Astrocyte of the spinal cord (primary cell): ENCODE data around the gene ADAMTS2.

Experiments
- DNase-seq: peaks from one replicate; pipeline ENCODE4 v3.0.0; 2011; ENCODE audit warnings: low read depth, low spot score
- H3K4me3 ChIP-seq: 2 replicates; pipeline ENCODE4 v1.5.1; 2011; ENCODE audit warnings: low read depth, mild to moderate bottlenecking, low read length, moderate library complexity
- in situ Hi-C: cut with HindIII; loops from 2 replicates; pipeline ENCODE4 v1.10.0; 2017; ENCODE audit warnings: low sequenced_read_pairs
- TF ChIP-seq, protein P1 (sequence below): IDR thresholded peaks from 2 replicates; pipeline ENCODE4 v1.5.1; 2012; ENCODE audit warnings: low read depth, mild to moderate bottlenecking, low read length, inconsistent platforms

The ADAMTS2 gene

DNA sequence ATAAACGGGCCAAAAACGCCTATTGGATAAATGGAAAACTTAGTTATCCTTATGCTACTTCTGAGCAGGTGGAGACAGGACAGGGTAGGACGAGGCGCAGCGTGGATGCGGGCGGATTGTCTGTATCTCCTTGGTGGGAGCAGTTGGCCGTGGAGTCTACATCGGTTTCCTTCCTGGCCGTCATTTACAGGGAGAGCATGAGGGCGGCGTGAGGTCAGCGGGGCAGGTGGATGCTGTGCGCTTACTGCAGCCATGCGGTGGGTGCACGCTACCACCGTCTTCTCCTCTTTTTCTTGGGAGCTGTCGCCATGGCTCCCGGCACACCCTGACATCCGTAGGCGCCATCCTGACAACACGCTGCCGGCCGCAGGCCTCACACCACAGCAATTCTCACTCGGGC lies 121.3 kb downstream of the ADAMTS2 start:
- DNase-seq = no peak
- TF ChIP-seq, protein P1, sequence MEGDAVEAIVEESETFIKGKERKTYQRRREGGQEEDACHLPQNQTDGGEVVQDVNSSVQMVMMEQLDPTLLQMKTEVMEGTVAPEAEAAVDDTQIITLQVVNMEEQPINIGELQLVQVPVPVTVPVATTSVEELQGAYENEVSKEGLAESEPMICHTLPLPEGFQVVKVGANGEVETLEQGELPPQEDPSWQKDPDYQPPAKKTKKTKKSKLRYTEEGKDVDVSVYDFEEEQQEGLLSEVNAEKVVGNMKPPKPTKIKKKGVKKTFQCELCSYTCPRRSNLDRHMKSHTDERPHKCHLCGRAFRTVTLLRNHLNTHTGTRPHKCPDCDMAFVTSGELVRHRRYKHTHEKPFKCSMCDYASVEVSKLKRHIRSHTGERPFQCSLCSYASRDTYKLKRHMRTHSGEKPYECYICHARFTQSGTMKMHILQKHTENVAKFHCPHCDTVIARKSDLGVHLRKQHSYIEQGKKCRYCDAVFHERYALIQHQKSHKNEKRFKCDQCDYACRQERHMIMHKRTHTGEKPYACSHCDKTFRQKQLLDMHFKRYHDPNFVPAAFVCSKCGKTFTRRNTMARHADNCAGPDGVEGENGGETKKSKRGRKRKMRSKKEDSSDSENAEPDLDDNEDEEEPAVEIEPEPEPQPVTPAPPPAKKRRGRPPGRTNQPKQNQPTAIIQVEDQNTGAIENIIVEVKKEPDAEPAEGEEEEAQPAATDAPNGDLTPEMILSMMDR = no peak
- no peak overlapping the region for H3K4me3 ChIP-seq
- in situ Hi-C loops = no loop called here

DNA sequence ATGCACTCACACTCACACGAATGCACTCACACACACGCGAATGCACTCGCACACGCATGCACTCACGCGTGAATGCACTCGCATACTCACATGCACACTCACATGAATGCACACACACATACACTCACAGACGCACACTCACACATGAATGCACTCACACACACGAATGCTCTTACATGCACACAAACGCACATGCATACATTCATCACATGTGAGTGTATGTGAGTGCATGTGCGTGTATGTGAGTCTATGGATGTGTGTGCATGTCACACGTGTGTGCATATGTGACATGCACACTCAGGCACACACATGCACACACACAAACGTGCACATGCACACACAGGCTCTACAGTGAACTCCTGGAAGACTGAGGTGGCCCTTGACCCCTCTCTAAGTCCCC lies 121.7 kb downstream of the ADAMTS2 start:
- TF ChIP-seq, protein P1 = no peak
- in situ Hi-C loops = no loop called here
- no peak for DNase-seq
- H3K4me3 ChIP-seq = no peak overlapping the region

DNA sequence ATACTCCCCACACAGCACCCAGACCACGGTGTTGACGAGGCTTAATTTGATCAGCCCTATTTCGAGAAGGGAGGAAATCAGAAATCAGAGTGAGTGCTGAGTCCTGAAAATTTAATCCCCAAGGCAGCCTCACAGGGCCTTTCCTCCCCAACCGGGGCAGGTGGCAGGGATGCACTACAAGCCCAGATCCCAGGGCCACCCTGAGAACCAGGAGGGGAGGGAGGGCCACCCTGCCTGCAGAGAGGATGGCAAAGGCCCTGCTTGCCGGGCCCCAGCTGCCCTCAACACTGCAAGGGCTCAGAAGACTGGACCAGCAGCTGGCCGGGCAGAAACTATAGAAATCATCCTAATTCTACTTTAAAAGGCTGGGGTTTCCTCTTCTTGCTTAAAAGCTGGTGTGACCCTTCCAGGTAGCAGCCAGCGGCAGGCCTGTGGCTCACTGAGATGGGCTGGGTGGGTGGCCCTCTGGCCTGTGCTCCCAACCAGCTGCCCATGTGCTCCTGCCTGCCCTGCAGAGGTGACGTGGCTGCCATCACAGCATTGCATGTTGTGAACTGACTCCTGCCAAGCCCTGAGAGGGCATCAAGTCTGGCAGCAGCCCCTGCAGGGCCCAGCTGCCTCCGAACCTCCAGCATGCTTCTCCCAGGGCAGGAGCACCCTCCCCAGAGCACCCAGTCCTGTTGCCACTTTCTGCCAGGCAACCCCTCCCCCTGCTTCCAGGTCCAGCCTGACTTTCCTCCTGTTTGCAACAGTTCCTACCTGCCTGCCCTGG lies 122.8 kb downstream of the ADAMTS2 start:
- DNase-seq = no peak
- H3K4me3 ChIP-seq = no peak overlapping the region
- TF ChIP-seq, protein P1 = no peak
- in situ Hi-C loops = no loop called here

DNA sequence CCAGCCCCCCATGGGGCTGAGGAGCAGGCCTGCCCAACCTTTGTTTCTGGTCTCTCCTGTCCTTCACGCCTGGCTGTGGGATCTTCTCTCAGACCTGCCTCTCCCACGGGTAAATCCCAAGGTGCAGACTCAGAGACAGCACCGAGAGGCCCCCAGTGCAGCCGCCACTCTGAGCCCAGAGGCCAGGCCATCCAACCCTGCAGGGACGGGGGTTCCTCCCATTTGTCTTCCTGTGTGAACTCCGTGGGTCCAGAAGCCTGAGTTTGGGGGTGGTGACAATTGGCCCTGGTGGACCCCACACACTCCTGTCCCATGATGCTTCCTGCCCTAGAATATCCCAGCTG lies 123.4 kb downstream of the ADAMTS2 start:
- TF ChIP-seq, protein P1 = no peak
- no peak overlapping the region for H3K4me3 ChIP-seq
- in situ Hi-C loops = no loop called here
- no peak for DNase-seq

DNA sequence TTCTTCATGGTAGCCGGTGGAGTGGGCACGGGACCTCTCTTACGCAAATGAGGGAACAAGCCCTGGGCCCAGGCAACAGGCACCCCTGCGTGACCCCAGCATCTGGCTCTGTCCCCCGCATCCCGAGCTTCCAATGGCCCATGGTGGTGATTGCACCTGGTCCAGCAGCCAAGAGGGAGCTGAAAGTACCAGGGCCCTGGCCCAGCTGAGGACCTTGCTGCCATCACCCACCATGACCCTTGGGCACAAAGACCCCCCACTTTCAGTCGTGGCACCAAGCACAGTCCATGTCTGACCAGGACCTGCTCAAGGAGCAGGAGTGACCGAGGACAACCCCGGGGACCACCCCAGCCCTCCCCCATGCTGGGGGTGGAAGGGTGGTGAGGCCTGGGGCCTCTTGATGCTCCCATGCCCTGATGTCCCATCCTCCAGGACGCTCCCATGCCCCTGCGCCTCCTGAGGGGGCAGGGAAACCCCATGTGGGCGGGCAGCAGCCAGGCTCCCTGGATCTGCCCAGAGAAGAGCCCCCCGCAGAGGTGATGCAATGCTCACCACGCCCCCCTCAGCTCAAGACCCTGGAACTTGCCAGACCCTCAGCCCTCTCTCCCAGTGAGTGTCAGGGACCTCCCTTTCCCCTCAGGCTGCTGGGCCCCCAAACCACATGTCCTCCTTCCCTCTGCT lies 123.9 kb downstream of the ADAMTS2 start:
- in situ Hi-C loops = no loop called here
- TF ChIP-seq, protein P1 = no peak
- DNase-seq = no peak
- H3K4me3 ChIP-seq = no peak overlapping the region

DNA sequence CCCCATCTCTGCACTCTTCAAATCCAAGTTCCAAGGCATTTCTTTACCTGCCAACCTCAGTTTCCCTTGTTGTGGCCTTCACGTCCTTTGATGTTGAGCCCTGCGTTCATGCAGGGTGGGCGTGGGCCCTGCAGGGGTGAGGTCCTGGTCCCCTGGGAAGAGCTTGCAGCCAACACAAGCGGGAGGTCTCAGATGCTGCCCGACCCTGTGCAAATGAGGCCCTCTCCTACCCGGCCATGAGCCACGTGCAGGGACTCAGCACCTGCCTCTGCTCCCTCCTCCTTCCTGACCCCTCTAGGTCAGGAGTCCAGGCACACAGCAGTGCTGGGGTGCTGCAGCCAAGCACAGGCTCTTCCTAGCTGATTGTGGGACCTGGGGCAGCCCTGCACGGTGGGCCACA lies 124.5 kb downstream of the ADAMTS2 start:
- in situ Hi-C loops = no loop called here
- H3K4me3 ChIP-seq = no peak overlapping the region
- TF ChIP-seq, protein P1 = no peak
- DNase-seq = no peak
